CD8-positive, alpha-beta memory T cell (primary cell): ENCODE measurements around the gene OGA. TPM values are rescaled to one million over a fixed set of nuclear protein-coding genes. Genes with fewer than 3 reads are reported as not detected.

Source experiments
- CTCF ChIA-PET: fragments of 350-600 bp; sonication (Branson Sonifier 250); formaldehyde crosslinking; loops from one replicate; lab custom pipeline; 2021; ENCODE audit warnings: antibody characterized with exemption; lab: Charles Lee
- POLR2A ChIA-PET: fragments of 350-600 bp; sonication (Branson Sonifier 250); formaldehyde crosslinking; loops from one replicate; lab custom pipeline; 2021; ENCODE audit warnings: antibody characterized with exemption; lab: Charles Lee
- DNase-seq, 5 donors: peaks; one replicate each; pipeline versions ENCODE4 v3.0.0 to v3.0.0-alpha.2; 2020 to 2022; ENCODE audit warnings: mixed read lengths in 1 of 5
- H3K27ac ChIP-seq: one replicate; pipeline ENCODE4 v1.7.0; 2013; ENCODE audit warnings: low read depth, mild to moderate bottlenecking, low read length, moderate library complexity
- H3K27me3 ChIP-seq: 2 replicates; pipeline ENCODE4 v1.7.0; 2013; ENCODE audit warnings: low read length, mild to moderate bottlenecking; ENCODE audit not compliant: insufficient read depth, poor library complexity, severe bottlenecking
- H3K36me3 ChIP-seq: 2 replicates; pipeline ENCODE4 v1.7.0; 2013; ENCODE audit warnings: mild to moderate bottlenecking, low read length, moderate library complexity; ENCODE audit not compliant: insufficient read depth
- H3K4me1 ChIP-seq: 2 replicates; pipeline ENCODE4 v1.7.0; 2013; ENCODE audit warnings: mild to moderate bottlenecking, low read length, moderate library complexity; ENCODE audit not compliant: insufficient read depth
- H3K4me3 ChIP-seq: 2 replicates; pipeline ENCODE4 v1.7.0; 2013; ENCODE audit warnings: mild to moderate bottlenecking, low read length
- H3K9me3 ChIP-seq: 2 replicates; pipeline ENCODE4 v1.7.0; 2013; ENCODE audit warnings: mild to moderate bottlenecking, low read length
- H3K27ac Mint-ChIP-seq, 8 donors: one replicate each; pipeline ENCODE4 v1.8.0; 2020 to 2021; ENCODE audit warnings: mixed read lengths in 8 of 8, mild to moderate bottlenecking in 6 of 8, inconsistent platforms in 3 of 8, moderate library complexity in 3 of 8
- H3K27me3 Mint-ChIP-seq, 2 donors: one replicate each; pipeline ENCODE4 v1.8.0; 2020 to 2021; ENCODE audit warnings: mixed read lengths in 2 of 2, mild to moderate bottlenecking in 1 of 2, moderate library complexity in 1 of 2
- H3K36me3 Mint-ChIP-seq, 3 donors: one replicate each; pipeline ENCODE4 v1.8.0; 2020 to 2021; ENCODE audit warnings: mixed read lengths in 3 of 3, inconsistent platforms in 1 of 3, mild to moderate bottlenecking in 1 of 3
- H3K4me1 Mint-ChIP-seq, 3 donors: one replicate each; pipeline ENCODE4 v1.8.0; 2020 to 2021; ENCODE audit warnings: mixed read lengths in 3 of 3, inconsistent platforms in 1 of 3, mild to moderate bottlenecking in 1 of 3
- H3K4me3 Mint-ChIP-seq, 7 donors: one replicate each; pipeline ENCODE4 v1.8.0; 2020 to 2021; ENCODE audit warnings: mixed read lengths in 7 of 7, mild to moderate bottlenecking in 6 of 7, moderate library complexity in 4 of 7, inconsistent platforms in 2 of 7
- H3K9me3 Mint-ChIP-seq, 5 donors: one replicate each; pipeline ENCODE4 v1.8.0; 2020 to 2022; ENCODE audit warnings: mixed read lengths in 5 of 5, mild to moderate bottlenecking in 3 of 5, moderate library complexity in 2 of 5, inconsistent platforms in 1 of 5
- polyA plus RNA-seq: library from polyadenylated mRNA; unstranded; fragments of 300-500 nt; fragmentation: Illumina TruSeq; gene quantifications from one replicate; pipeline ENCODE4 v1.2.3, GENCODE V29; 2021
- total RNA-seq, 2 experiments: library from RNA; stranded (reverse); gene quantifications; one replicate each; pipeline ENCODE4 v1.2.3, GENCODE V29; 2021

OGA gene
- total and polyA plus RNA-seq, 3 experiments from 2014 or later, result 45.7 to 109 (median 95.8) TPM

DNA sequence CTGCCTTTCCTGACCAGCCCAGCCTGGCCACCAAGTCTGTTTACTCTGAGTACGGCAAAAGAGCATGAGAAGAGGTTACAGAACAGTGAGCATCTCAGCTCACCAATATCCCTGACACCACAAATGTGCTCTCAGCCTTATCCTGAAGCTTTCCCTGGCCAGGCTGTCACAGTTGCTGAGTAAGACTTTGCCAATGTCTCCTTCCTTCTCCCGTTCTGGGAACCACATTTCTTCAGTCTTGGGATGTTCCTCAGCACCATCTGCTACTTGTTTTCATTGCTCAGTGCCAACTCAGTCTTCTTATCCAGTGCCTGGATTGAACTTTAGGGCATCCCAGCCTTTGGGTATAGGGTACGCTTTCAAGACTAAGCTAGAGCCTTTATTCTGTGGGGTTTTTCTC is 32.5 kb upstream of the OGA start:
- Histone ChIP-seq H3K27me3 (no peaks in the 10 kb centered on the region), H3K4me1 (no peaks in the 10 kb centered on the region), H3K27ac (no peak overlapping the region), H3K4me3 (no peak overlapping the region), H3K36me3 (no peaks in the 10 kb centered on the region), H3K9me3 (no peaks in the 10 kb centered on the region)
- Mint-ChIP-seq H3K4me3 (no peak overlapping the region), H3K36me3 (peaks cover 22 to 51% (median 22%) of the 10 kb centered on the region in 3 donors), H3K27ac (peak overlapping the region in 1 of 8 donors; percentile 17), H3K4me1 (no peaks in the 10 kb centered on the region), H3K9me3 (no peaks in the 10 kb centered on the region), H3K27me3 (peaks cover 0 to 1% of the 10 kb centered on the region in 2 donors)
- CTCF ChIA-PET, result interaction anchor here (0.8 to 1.8 kb wide), 2 partner anchors 10 to 13 kb away, joined by 3 to 14 read pairs; no protein-coding TSS in a partner anchor
- POLR2A ChIA-PET, result no interaction called here
- DNase-seq, result no peak

DNA sequence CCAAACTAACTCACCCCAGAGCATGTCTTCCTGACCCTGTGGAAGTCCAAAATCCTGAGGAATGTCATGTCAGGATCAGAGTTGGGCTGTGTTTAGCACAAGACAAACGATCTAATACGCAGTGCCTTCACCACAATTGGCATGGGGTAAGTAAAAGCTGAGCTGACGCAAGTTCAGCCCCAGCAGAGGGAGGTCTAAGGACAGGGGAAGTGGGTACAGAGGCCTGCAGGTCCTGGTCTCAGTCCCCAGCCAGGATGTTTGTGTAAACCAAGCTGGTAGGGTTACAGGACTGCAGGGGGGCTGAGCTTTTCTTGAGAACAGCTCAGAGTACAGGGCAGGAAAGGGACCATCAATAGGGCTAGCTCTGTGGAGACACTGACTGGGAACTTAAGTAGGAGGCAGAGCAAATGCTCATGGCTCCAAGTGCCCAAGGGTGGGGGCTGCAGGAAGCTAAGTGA is 30.7 kb upstream of the OGA start:
- no peak overlapping the region for H3K27ac Mint-ChIP-seq
- no peak overlapping the region for H3K4me3 Mint-ChIP-seq
- DNase-seq, result no peak
- H3K9me3 Mint-ChIP-seq, result no peaks in the 10 kb centered on the region
- H3K4me1 ChIP-seq, result peaks cover 8% of the 10 kb centered on the region
- H3K36me3 ChIP-seq, result no peaks in the 10 kb centered on the region
- CTCF ChIA-PET, result interaction anchor here (1.3 kb wide), 1 partner anchor 8 kb away, joined by 10 read pairs; no protein-coding TSS in a partner anchor
- POLR2A ChIA-PET, result no interaction called here
- peaks cover 0 to 4% of the 10 kb centered on the region in 2 donors for H3K27me3 Mint-ChIP-seq
- no peak overlapping the region for H3K27ac ChIP-seq
- H3K4me1 Mint-ChIP-seq, result peaks cover 6 to 12% (median 7%) of the 10 kb centered on the region in 3 donors
- no peaks in the 10 kb centered on the region for H3K27me3 ChIP-seq
- peaks cover 21 to 59% (median 22%) of the 10 kb centered on the region in 3 donors for H3K36me3 Mint-ChIP-seq
- H3K9me3 ChIP-seq, result no peaks in the 10 kb centered on the region
- no peak overlapping the region for H3K4me3 ChIP-seq

- CTCF ChIA-PET, result interaction anchor here (1.3 kb wide), 1 partner anchor 8 kb away, joined by 10 read pairs; no protein-coding TSS in a partner anchor
- Histone ChIP-seq H3K27ac (no peak overlapping the region), H3K4me1 (peaks cover 9% of the 10 kb centered on the region), H3K27me3 (no peaks in the 10 kb centered on the region), H3K4me3 (no peak overlapping the region), H3K9me3 (no peaks in the 10 kb centered on the region), H3K36me3 (no peaks in the 10 kb centered on the region)
- Mint-ChIP-seq H3K36me3 (peaks cover 21 to 59% (median 22%) of the 10 kb centered on the region in 3 donors), H3K27ac (no peak overlapping the region), H3K4me1 (peaks cover 7 to 16% (median 9%) of the 10 kb centered on the region in 3 donors), H3K4me3 (no peak overlapping the region), H3K27me3 (peaks cover 0 to 4% of the 10 kb centered on the region in 2 donors), H3K9me3 (no peaks in the 10 kb centered on the region)
- POLR2A ChIA-PET, result no interaction called here
- DNase-seq, result no peak
These were observed 30.2 kb upstream of the OGA start for GRCh38 chr10:101848408-101848807.

GRCh38 chr10:101845893-101846292 is 27.6 kb upstream of the OGA start:
- Histone ChIP-seq H3K27me3 (no peaks in the 10 kb centered on the region), H3K4me3 (no peak overlapping the region), H3K9me3 (no peaks in the 10 kb centered on the region), H3K27ac (no peak overlapping the region), H3K36me3 (no peaks in the 10 kb centered on the region), H3K4me1 (peaks cover 27% of the 10 kb centered on the region)
- Mint-ChIP-seq H3K4me3 (no peak overlapping the region), H3K4me1 (peaks cover 25 to 40% (median 30%) of the 10 kb centered on the region in 3 donors), H3K27me3 (peaks cover 0 to 7% of the 10 kb centered on the region in 2 donors), H3K36me3 (peaks cover 16 to 48% (median 16%) of the 10 kb centered on the region in 3 donors), H3K9me3 (no peaks in the 10 kb centered on the region), H3K27ac (no peak overlapping the region)
- POLR2A ChIA-PET, result interaction anchor here (0.8 kb wide), 1 partner anchor 15 kb away, joined by 3 read pairs; no protein-coding TSS in a partner anchor
- CTCF ChIA-PET, result interaction anchor here (0.7 kb wide), 1 partner anchor 10 kb away, joined by 5 read pairs; no protein-coding TSS in a partner anchor
- no peak for DNase-seq

- H3K9me3 Mint-ChIP-seq, result no peaks in the 10 kb centered on the region
These were observed 25.1 kb upstream of the OGA start, which contains the start of gene KCNIP2 for GRCh38 chr10:101843032-101844021. Gene KCNIP2, minus strand, starts transcription at chr10:101843800. Its CDS starts 232 bp downstream, at chr10:101843568.

GRCh38 chr10:101841826-101842225 is 23.6 kb upstream of the OGA start:
- no peak overlapping the region for H3K4me3 ChIP-seq
- H3K27me3 Mint-ChIP-seq, result peaks cover 0 to 7% of the 10 kb centered on the region in 2 donors
- ChIA-PET CTCF (interaction anchor here (1.0 to 5.3 kb wide), 25 partner anchors 9 to 290 kb away, joined by 3 to 77 read pairs (median 6); partner anchors contain the start of gene OGA), POLR2A (interaction anchor here (3.3 kb wide), 1 partner anchor 23 kb away, joined by 24 read pairs; the partner anchor contains the start of gene OGA)
- peaks cover 0 to 16% (median 7%) of the 10 kb centered on the region in 3 donors for H3K36me3 Mint-ChIP-seq
- peak overlapping the region in 5 of 7 donors; percentile 49 to 95 (median 68) for H3K4me3 Mint-ChIP-seq
- H3K27ac Mint-ChIP-seq, result peak overlapping the region in 2 of 8 donors; percentile 29 to 70
- H3K4me1 Mint-ChIP-seq, result peaks cover 38 to 59% (median 50%) of the 10 kb centered on the region in 3 donors
- peaks cover 42% of the 10 kb centered on the region for H3K4me1 ChIP-seq
- no peak overlapping the region for H3K27ac ChIP-seq
- H3K36me3 ChIP-seq, result no peaks in the 10 kb centered on the region
- no peaks in the 10 kb centered on the region for H3K27me3 ChIP-seq
- H3K9me3 ChIP-seq, result no peaks in the 10 kb centered on the region
- no peak for DNase-seq
- no peaks in the 10 kb centered on the region for H3K9me3 Mint-ChIP-seq

More at GRCh38 chr10:101843032-101844021, 25.1 kb upstream of the OGA start, which contains the start of gene KCNIP2:
- Mint-ChIP-seq H3K4me3 (peak within 1 kb of the TSS; percentile 58 to 89 (median 78)), H3K36me3 (peaks cover 9 to 31% (median 15%) of the 10 kb centered on the region in 3 donors), H3K27ac (peak within 1 kb of the TSS in 7 of 8 donors; percentile 29 to 82 (median 50)), H3K4me1 (peaks cover 38 to 59% (median 50%) of the 10 kb centered on the region in 3 donors), H3K27me3 (peaks cover 0 to 7% of the 10 kb centered on the region in 2 donors)
- DNase-seq, result peak; percentile 43 to 76 (median 56)
- Histone ChIP-seq H3K4me3 (no peak within 1 kb of the TSS), H3K27ac (no peak within 1 kb of the TSS), H3K4me1 (peaks cover 42% of the 10 kb centered on the region), H3K36me3 (no peaks in the 10 kb centered on the region), H3K27me3 (no peaks in the 10 kb centered on the region), H3K9me3 (no peaks in the 10 kb centered on the region)
- CTCF ChIA-PET, result interaction anchor here (1.0 to 5.3 kb wide), 9 partner anchors 9 to 227 kb away, joined by 3 to 77 read pairs (median 4); partner anchors contain the start of gene OGA
- POLR2A ChIA-PET, result interaction anchor here (0.6 to 0.7 kb wide), 2 partner anchors 71 to 235 kb away, joined by 3 to 4 read pairs; no protein-coding TSS in a partner anchor

- Mint-ChIP-seq H3K27ac (peak overlapping the region in 6 of 8 donors; percentile 65 to 95 (median 82)), H3K9me3 (no peaks in the 10 kb centered on the region), H3K4me3 (peak overlapping the region; percentile 82 to 95 (median 88)), H3K27me3 (peaks cover 0 to 7% of the 10 kb centered on the region in 2 donors), H3K4me1 (peaks cover 41 to 62% (median 52%) of the 10 kb centered on the region in 3 donors), H3K36me3 (peaks cover 0 to 10% (median 2%) of the 10 kb centered on the region in 3 donors)
- POLR2A ChIA-PET, result interaction anchor here (0.5 to 3.3 kb wide), 5 partner anchors 9 to 53 kb away, joined by 3 to 24 read pairs (median 7); partner anchors contain the start of gene OGA
- CTCF ChIA-PET, result interaction anchor here (0.6 to 5.3 kb wide), 54 partner anchors 8 to 541 kb away, joined by 3 to 77 read pairs (median 4); partner anchors contain the start of genes HPS6, NPM3 and OGA
- Histone ChIP-seq H3K4me1 (peaks cover 48% of the 10 kb centered on the region), H3K27ac (no peak overlapping the region), H3K4me3 (peak overlapping the region; percentile 45), H3K36me3 (no peaks in the 10 kb centered on the region), H3K9me3 (no peaks in the 10 kb centered on the region), H3K27me3 (no peaks in the 10 kb centered on the region)
- peak; percentile 58 to 82 (median 64) for DNase-seq
These were observed 22.7 kb upstream of the OGA start for GRCh38 chr10:101840741-101841453.
